ENCODE data around the gene PPFIBP1.

PPFIBP1 gene

DNA sequence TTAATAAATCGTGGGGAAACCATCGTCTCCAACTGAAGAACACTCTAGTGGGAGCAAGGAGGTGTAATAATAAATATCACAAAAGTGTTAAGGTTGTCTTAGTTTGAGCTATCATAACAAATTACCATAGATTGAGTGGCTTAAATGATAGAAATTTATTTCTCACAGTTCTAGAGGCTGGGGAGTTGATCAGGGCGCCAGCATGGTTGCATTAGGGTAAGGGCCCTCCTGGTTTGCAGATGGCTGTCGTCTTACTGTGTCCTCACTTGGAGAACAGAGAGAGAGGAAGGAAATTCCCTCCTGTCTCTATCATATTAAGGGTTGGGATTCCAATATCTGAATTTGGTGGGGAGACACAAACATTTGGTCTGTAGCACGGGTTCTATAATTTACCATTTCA lies 219.6 kb downstream of the PPFIBP1 start:
- no peak for DNase-seq
- Mint-ChIP-seq H3K9me3 (no peaks in the 10 kb centered on the region), H3K27ac (no peak overlapping the region), H3K27me3 (no peaks in the 10 kb centered on the region), H3K36me3 (ENCODE audit: low read depth) (peaks cover 88% of the 10 kb centered on the region), H3K4me3 (no peak overlapping the region), H3K4me1 (ENCODE audit: low read depth) (peaks cover 9% of the 10 kb centered on the region)
